ENCODE data around the gene MYO3A. TPM values are rescaled to one million over a fixed set of nuclear protein-coding genes. Genes with fewer than 3 reads are reported as not detected.

Gene MYO3A
- total RNA-seq, 1 experiment from 2014 or later, result not detected

DNA sequence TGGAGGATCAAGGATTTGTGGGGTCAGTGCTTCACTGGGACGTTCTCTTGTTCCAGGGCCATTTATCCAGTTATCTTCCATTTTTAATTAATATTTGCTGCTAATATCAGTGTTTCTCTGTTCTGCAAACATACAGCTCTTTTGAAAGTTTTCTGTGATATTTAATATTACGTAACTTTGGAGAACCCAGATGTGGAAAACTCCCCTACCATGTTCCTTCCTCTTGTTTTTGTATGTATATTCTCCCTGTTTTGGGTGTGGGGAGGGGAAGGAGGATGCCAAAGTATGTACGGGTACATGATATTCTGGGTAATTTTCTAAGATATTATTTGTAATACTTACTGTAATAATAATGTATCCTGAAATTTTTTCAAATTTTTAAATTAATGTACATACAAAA, 55.9 kb downstream of the MYO3A start:
- no TSS peak for BruUV-seq (replicated peaks)
- ChIA-PET CTCF (no interaction called here), POLR2A (no interaction called here), RAD21 (ENCODE audit: low non-redundant PET in 1 of 2, low total read pairs in 2 of 2, uncharacterized antibody in 2 of 2, unreplicated experiment in 2 of 2) (no interaction called here)
- Histone ChIP-seq H3K4me3 (replicated peaks in 1 of 2; ENCODE audit: low read depth in 1 of 2, low read length in 2 of 2) (no peak overlapping the region), H3K9me3 (ENCODE audit: control insufficient read depth in 1 of 2, insufficient read depth in 1 of 2, low read depth in 1 of 2, low read length in 2 of 2) (no peaks in the 10 kb centered on the region), H3K4me1 (ENCODE audit: control insufficient read depth in 1 of 2, insufficient read depth in 2 of 2, low read length in 2 of 2) (no peaks in the 10 kb centered on the region), H3K9ac (ENCODE audit: low read length) (no peak overlapping the region), H4K20me1 (ENCODE audit: insufficient read depth) (no peaks in the 10 kb centered on the region), H3K79me2 (ENCODE audit: insufficient read depth, low read length) (no peaks in the 10 kb centered on the region), H3K27ac (ENCODE audit: low read depth, low read length) (no peak overlapping the region), H3K9me2 (ENCODE audit: insufficient read depth) (no peaks in the 10 kb centered on the region), H3K36me3 (ENCODE audit: control insufficient read depth in 1 of 2, insufficient read depth in 2 of 2, low read length in 2 of 2) (no peaks in the 10 kb centered on the region), H2AFZ (ENCODE audit: low read depth, low read length, poor library complexity, severe bottlenecking) (no peak overlapping the region), H3K4me2 (ENCODE audit: low read length) (no peak overlapping the region), H3K27me3 (ENCODE audit: insufficient read depth, low read length) (no peaks in the 10 kb centered on the region)
- TF ChIP-seq SRF (IDR thresholded peaks at IDR 0.05; ENCODE audit: low read depth), result no peak
- TF ChIP-seq JUND (IDR thresholded peaks at IDR 0.05), result no peak
- TF ChIP-seq MAX (IDR thresholded peaks at IDR 0.05), result no peak
- no peak for TF ChIP-seq EZH2 (IDR thresholded peaks at IDR 0.05)
- no peak for TF ChIP-seq YY1 (IDR thresholded peaks at IDR 0.05; ENCODE audit: extremely low read depth, insufficient replicate concordance, low read depth, low read length)
- no peak for TF ChIP-seq TCF7L2 (IDR thresholded peaks at IDR 0.05; ENCODE audit: borderline replicate concordance, extremely low read depth, insufficient read depth, insufficient read length)
- TF ChIP-seq, protein P1, sequence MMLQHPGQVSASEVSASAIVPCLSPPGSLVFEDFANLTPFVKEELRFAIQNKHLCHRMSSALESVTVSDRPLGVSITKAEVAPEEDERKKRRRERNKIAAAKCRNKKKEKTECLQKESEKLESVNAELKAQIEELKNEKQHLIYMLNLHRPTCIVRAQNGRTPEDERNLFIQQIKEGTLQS (IDR thresholded peaks at IDR 0.05), result no peak
- no peak for TF ChIP-seq EGR1 (IDR thresholded peaks at IDR 0.05; ENCODE audit: low read depth)
- TF ChIP-seq SIN3A (IDR thresholded peaks at IDR 0.05; ENCODE audit: low read depth), result no peak
- TF ChIP-seq CTCF (IDR thresholded peaks at IDR 0.05 in 2 of 3, conservative IDR thresholded peaks at IDR 0.05 in 1 of 3; ENCODE audit: borderline replicate concordance in 1 of 3, insufficient read depth in 1 of 3, low read depth in 2 of 3, low read length in 2 of 3), result no peak
- TF ChIP-seq CEBPB (IDR thresholded peaks at IDR 0.05; ENCODE audit: low read depth), result no peak
- no peak for TF ChIP-seq EZH2phosphoT487 (IDR thresholded peaks at IDR 0.05; ENCODE audit: borderline replicate concordance)
- no peak for TF ChIP-seq ZBTB33 (IDR thresholded peaks at IDR 0.05; ENCODE audit: extremely low read depth, insufficient replicate concordance, low read length)
- no peak for TF ChIP-seq FOSL1 (IDR thresholded peaks at IDR 0.05; ENCODE audit: low read depth)
- TF ChIP-seq SP1 (IDR thresholded peaks at IDR 0.05; ENCODE audit: low read depth), result no peak
- no peak for TF ChIP-seq POLR2A (IDR thresholded peaks at IDR 0.05; ENCODE audit: borderline replicate concordance, extremely low read depth, insufficient read depth, insufficient read length)
- no peak for TF ChIP-seq CBX3 (IDR thresholded peaks at IDR 0.05; ENCODE audit: low read depth)
- intact Hi-C loops (cut with micrococcal nuclease), result no loop called here
- DNase-seq (ENCODE audit: low read depth, low spot score) (no peak), ATAC-seq (no peak)

Data from HCT116 (cell line).